ENCODE data around the gene TMTC2.

TMTC2 gene

GRCh38 chr12:83031196-83031595, 344.5 kb downstream of the TMTC2 start:
- no peak for DNase-seq

- no peak for DNase-seq
These were observed 350.1 kb downstream of the TMTC2 start for GRCh38 chr12:83036847-83037246.

- DNase-seq: no peak
These were observed 352.7 kb downstream of the TMTC2 start for GRCh38 chr12:83039413-83039812.

GRCh38 chr12:83040339-83040738, 353.6 kb downstream of the TMTC2 start:
- DNase-seq: no peak

- no peak for DNase-seq
These were observed 354.3 kb downstream of the TMTC2 start for GRCh38 chr12:83040991-83041390.

GRCh38 chr12:83042441-83043200, 355.9 kb downstream of the TMTC2 start:
- DNase-seq: no peak

- no peak for DNase-seq
These were observed 358.0 kb downstream of the TMTC2 start for GRCh38 chr12:83044736-83045135.

GRCh38 chr12:83046019-83046418, 359.3 kb downstream of the TMTC2 start:
- no peak for DNase-seq

GRCh38 chr12:83049306-83049705, 362.6 kb downstream of the TMTC2 start:
- no peak for DNase-seq

- DNase-seq: no peak
These were observed 366.3 kb downstream of the TMTC2 start for GRCh38 chr12:83052890-83053541.

GRCh38 chr12:83057436-83057835, 370.7 kb downstream of the TMTC2 start:
- no peak for DNase-seq

GRCh38 chr12:83059107-83059506, 372.4 kb downstream of the TMTC2 start:
- no peak for DNase-seq

GRCh38 chr12:83065562-83065961, 378.9 kb downstream of the TMTC2 start:
- no peak for DNase-seq

GRCh38 chr12:83067981-83068380, 381.3 kb downstream of the TMTC2 start:
- no peak for DNase-seq

- DNase-seq: no peak
These were observed 387.7 kb downstream of the TMTC2 start for GRCh38 chr12:83074358-83074894.

- DNase-seq: no peak
These were observed 388.8 kb downstream of the TMTC2 start for GRCh38 chr12:83075471-83075870.

GRCh38 chr12:83077041-83077440, 390.3 kb downstream of the TMTC2 start:
- no peak for DNase-seq

- no peak for DNase-seq
These were observed 396.1 kb downstream of the TMTC2 start for GRCh38 chr12:83082690-83083276.

GRCh38 chr12:83083616-83084015, 396.9 kb downstream of the TMTC2 start:
- DNase-seq: no peak

- no peak for DNase-seq
These were observed 398.0 kb downstream of the TMTC2 start for GRCh38 chr12:83084516-83085234.

GRCh38 chr12:83086023-83086422, 399.3 kb downstream of the TMTC2 start:
- no peak for DNase-seq

GRCh38 chr12:83089575-83089974, 402.9 kb downstream of the TMTC2 start:
- no peak for DNase-seq

GRCh38 chr12:83092129-83092528, 405.4 kb downstream of the TMTC2 start:
- DNase-seq: no peak
